HFF-Myc (cell line): ENCODE measurements around the gene FJX1.

ENCODE experiments used
- DNase-seq: peaks from one replicate; pipeline ENCODE4 v3.0.0-alpha.2; 2011; ENCODE audit warnings: low read depth; ENCODE audit errors: extremely low read depth
- H3K4me3 ChIP-seq: replicated peaks from 2 replicates; pipeline ENCODE4 v1.5.1; 2011; ENCODE audit warnings: low read depth, mild to moderate bottlenecking, control low read depth, low read length
- CTCF ChIP-seq: IDR thresholded peaks from 2 replicates; pipeline ENCODE4 v1.5.1; 2012; ENCODE audit warnings: mild to moderate bottlenecking, low read depth, low read length, control low read depth; ENCODE audit errors: missing control alignments

FJX1 gene, protein sequence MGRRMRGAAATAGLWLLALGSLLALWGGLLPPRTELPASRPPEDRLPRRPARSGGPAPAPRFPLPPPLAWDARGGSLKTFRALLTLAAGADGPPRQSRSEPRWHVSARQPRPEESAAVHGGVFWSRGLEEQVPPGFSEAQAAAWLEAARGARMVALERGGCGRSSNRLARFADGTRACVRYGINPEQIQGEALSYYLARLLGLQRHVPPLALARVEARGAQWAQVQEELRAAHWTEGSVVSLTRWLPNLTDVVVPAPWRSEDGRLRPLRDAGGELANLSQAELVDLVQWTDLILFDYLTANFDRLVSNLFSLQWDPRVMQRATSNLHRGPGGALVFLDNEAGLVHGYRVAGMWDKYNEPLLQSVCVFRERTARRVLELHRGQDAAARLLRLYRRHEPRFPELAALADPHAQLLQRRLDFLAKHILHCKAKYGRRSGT

DNA sequence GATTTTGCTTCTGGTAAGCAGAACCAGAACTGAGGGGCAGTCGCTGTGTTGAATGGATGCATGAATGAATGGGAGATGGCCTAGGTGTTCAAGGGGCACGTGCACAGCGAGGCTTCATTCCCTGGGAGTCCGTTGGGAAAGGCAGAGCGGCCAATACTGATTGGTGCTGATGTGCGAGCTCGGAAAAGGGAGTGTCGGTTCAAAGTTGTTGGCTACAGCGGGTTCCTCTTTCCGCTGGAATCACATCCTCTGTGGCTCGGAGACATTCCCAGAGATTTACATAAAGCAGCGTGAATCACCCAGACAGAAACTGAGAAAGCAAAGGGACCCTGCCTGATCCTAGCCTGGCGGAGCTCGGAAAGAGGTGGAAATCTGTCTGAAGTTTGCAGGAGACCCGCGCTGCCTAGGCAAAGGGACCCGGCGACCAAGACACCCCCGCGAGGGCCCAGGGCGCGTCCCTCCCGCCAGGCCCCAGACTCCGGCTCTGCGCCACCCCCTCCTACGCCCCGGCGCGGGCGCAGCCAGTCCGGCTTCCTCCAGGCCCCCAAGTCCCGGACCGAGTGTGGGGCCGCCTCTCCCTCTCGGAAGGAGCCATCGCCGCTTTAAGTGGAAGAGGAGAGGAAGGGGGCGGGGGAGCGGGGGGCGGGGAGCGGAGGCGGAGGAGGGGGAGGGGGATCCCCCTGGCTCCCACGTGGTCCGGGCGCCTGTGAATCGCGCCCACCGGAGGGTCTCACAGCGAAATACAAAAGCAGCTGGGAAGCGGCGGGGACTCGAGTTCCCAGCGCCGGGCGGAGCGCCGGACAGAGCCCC, at the start of gene FJX1:
Gene FJX1 (plus strand): TSS at position 774 of the 810 bp plus-strand sequence. CDS start 177 bp downstream, outside the sequence.
- DNase-seq: peak; percentile 87
- TF ChIP-seq CTCF: no peak
- H3K4me3 ChIP-seq: peak within 1 kb of the TSS; percentile 87

DNA sequence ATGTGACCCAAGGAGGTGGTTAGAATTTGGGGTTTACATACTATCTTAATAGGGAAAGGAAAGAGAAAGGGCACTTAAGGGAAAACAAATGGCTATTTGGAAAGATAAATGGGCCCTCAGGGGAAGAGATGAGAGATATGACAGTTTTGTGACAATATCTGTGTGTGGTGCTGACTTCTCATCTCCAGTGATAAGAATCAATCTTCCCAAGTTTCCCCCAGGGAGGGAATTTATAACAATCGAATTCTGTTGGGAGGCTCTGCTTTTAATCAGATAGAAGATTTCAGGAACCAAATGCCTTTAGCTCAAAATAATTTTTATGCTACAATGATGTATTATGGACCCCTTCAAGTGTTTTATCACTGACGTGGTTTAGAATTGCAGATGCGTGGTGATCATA, 46.6 kb upstream of the FJX1 start:
- no peak for DNase-seq
- TF ChIP-seq CTCF: no peak
- H3K4me3 ChIP-seq: no peak overlapping the region

GRCh38 chr11:35579557-35580396, 38.5 kb upstream of the FJX1 start:
- H3K4me3 ChIP-seq: no peak overlapping the region
- TF ChIP-seq CTCF: no peak
- DNase-seq: peak; percentile 97

- TF ChIP-seq CTCF: no peak
- no peak for DNase-seq
- no peak overlapping the region for H3K4me3 ChIP-seq
Observed at GRCh38 chr11:35580397-35580781, 37.9 kb upstream of the FJX1 start.

GRCh38 chr11:35582033-35582432, 36.2 kb upstream of the FJX1 start:
- TF ChIP-seq CTCF: no peak
- no peak for DNase-seq
- H3K4me3 ChIP-seq: no peak overlapping the region

GRCh38 chr11:35583126-35583525, 35.1 kb upstream of the FJX1 start:
- DNase-seq: no peak
- no peak for TF ChIP-seq CTCF
- H3K4me3 ChIP-seq: no peak overlapping the region
